ENCODE results near the gene RGS17.

Gene RGS17

DNA sequence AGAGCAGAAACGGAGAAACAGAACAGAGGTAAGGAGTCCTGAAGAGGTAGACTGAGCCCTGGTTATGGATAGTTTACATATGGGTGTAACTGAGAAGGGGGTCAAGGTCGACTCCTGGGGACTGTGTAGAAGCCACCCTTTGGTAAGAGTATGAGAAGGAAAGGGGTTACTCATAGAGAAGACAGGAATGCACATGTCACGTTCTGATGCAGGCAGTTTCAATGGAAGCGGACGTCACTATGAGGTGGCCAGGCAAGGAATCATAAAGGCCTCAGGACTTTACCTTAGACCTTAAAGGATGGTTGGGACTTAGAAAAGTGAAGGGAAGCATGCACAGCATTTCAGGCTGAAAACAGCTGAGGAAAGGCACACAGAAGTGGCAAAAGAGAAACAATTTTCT lies 25.1 kb downstream of the RGS17 start:
- H3K4me3 ChIP-seq (ENCODE audit: low read depth, low read length), result no peak overlapping the region
- TF ChIP-seq, protein P1, sequence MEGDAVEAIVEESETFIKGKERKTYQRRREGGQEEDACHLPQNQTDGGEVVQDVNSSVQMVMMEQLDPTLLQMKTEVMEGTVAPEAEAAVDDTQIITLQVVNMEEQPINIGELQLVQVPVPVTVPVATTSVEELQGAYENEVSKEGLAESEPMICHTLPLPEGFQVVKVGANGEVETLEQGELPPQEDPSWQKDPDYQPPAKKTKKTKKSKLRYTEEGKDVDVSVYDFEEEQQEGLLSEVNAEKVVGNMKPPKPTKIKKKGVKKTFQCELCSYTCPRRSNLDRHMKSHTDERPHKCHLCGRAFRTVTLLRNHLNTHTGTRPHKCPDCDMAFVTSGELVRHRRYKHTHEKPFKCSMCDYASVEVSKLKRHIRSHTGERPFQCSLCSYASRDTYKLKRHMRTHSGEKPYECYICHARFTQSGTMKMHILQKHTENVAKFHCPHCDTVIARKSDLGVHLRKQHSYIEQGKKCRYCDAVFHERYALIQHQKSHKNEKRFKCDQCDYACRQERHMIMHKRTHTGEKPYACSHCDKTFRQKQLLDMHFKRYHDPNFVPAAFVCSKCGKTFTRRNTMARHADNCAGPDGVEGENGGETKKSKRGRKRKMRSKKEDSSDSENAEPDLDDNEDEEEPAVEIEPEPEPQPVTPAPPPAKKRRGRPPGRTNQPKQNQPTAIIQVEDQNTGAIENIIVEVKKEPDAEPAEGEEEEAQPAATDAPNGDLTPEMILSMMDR (IDR thresholded peaks at IDR 0.05; ENCODE audit: control insufficient read depth, extremely low read depth, insufficient read depth), result no peak
- no peak for DNase-seq (ENCODE audit: low read depth)

DNA sequence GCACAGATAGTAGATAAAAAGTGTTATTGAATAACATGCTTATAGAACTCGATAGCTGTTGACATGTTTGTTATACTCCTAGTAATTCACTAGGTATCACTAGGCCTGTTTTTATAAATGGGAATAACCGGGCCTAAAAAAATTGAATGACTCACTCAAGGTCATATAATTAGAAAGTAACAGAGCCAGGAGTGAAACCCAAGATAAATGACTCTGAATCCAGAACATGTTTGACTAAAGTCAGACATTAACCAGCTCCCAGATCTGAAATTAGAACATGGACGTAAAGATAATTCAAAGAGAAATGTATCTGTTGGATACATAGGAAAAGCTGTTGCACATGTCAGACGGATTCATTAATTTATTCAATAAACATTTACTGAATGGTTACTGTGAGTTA lies 26.9 kb downstream of the RGS17 start:
- TF ChIP-seq, protein P1 (IDR thresholded peaks at IDR 0.05; ENCODE audit: control insufficient read depth, extremely low read depth, insufficient read depth), result no peak
- DNase-seq (ENCODE audit: low read depth), result no peak
- H3K4me3 ChIP-seq (ENCODE audit: low read depth, low read length), result no peak overlapping the region

DNA sequence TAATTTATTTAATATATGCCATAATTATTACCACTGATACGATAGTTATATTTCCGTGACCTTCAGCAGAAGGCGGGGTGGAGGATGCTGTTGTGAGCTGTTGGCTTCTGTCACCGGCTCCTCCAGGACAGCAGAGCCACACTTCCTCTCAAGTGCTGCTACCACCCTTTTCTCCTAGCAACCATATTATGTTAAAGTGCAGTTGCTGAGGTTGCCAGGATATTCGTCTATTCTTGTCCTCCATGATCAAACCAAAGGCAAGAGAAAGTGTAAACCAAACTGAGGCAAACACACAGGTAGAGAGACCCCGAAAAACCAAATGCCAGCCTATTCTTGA lies 27.8 kb downstream of the RGS17 start:
- H3K4me3 ChIP-seq (ENCODE audit: low read depth, low read length), result no peak overlapping the region
- DNase-seq (ENCODE audit: low read depth), result no peak
- TF ChIP-seq, protein P1 (IDR thresholded peaks at IDR 0.05; ENCODE audit: control insufficient read depth, extremely low read depth, insufficient read depth), result no peak

DNA sequence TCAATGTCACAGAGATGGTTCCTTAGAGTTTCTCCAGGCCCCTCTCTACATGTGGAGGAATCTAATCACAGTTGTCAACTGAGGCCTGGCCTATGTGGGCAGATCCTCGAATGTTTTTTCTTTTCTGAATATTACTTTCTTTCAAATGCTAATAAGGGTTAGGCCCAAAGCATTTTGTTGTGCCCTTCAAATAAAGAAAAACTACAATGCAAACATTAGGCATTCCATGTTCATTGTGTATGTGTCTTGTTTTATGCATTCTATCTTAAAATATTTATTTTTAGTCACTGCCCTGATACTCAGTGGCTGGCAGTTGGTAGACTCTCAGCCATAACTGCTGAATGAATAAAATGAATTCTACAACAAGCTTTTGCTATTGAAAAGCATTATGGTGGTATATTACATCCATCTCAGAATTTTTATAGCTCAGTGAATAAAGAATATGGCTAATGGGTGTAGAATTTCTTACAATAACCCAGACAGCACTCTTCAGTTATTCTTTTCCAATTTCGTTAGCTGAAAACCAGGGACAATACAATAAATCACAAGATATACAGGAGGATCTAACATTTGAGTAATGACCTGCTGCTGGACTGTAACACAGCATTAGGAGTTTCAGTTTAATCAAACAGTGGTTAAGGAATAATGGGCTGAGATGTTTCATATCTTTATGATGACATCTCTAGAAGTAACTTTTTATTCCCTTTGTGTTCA lies 28.3 kb downstream of the RGS17 start:
- no peak overlapping the region for H3K4me3 ChIP-seq (ENCODE audit: low read depth, low read length)
- TF ChIP-seq, protein P1 (IDR thresholded peaks at IDR 0.05; ENCODE audit: control insufficient read depth, extremely low read depth, insufficient read depth), result no peak
- no peak for DNase-seq (ENCODE audit: low read depth)

DNA sequence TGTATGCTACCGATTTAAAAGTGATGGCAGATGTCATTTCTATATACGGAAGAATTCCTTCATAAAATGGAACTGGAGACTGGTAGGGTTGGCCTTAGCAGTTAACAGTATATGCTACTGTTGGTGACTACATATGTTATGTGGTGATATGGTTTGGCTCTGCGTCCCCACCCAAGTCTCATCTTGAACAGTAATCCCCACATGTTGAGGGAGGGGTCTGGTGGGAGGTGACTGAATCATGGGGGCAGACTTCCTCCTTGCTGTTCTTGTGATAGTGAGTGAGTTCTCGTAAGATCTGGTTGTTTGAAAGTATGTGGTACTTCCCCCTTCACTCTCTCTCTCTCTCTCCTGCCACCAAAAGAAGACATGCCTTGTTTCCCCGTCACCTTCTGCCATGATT lies 29.6 kb downstream of the RGS17 start:
- DNase-seq (ENCODE audit: low read depth), result no peak
- TF ChIP-seq, protein P1 (IDR thresholded peaks at IDR 0.05; ENCODE audit: control insufficient read depth, extremely low read depth, insufficient read depth), result no peak
- no peak overlapping the region for H3K4me3 ChIP-seq (ENCODE audit: low read depth, low read length)

DNA sequence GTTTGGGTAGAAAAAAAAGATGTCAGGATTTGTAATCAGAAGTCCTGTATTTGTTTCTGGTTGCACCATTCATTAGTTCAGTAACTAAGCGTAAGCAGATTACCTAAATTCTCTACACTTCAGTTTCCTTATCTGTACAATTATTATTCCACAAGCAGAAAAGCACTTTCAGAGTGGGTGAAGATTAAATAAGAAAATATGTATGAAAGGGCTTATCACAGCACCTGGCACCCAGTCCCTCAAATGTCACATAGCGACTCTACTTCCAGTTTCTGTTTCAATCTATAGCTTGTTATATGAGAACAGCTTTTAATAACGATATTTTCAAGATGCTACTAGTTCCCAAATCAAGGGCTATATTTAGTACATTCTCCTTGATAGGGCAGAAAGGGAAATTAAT lies 31.4 kb downstream of the RGS17 start:
- no peak overlapping the region for H3K4me3 ChIP-seq (ENCODE audit: low read depth, low read length)
- DNase-seq (ENCODE audit: low read depth), result no peak
- TF ChIP-seq, protein P1 (IDR thresholded peaks at IDR 0.05; ENCODE audit: control insufficient read depth, extremely low read depth, insufficient read depth), result no peak

DNA sequence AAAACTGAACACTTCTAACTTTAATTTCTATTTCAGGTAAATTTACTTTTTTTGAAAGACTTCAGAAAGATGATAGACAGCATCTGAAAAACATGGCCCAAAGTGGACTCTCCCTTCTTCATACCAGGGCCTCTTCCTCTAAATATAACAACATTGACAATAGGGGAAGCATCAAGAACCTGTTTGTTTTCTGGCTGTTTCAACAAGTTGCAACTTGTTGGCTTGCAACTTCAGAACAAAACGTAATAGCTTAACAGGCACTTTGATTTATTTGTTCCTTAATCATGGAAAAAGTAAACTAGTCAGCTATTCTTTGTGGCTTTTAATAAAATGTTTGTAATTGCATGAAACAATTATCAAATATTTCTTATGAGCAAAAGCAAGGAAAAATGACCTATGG lies 34.3 kb downstream of the RGS17 start:
- no peak for DNase-seq (ENCODE audit: low read depth)
- TF ChIP-seq, protein P1 (IDR thresholded peaks at IDR 0.05; ENCODE audit: control insufficient read depth, extremely low read depth, insufficient read depth), result no peak
- H3K4me3 ChIP-seq (ENCODE audit: low read depth, low read length), result no peak overlapping the region
